Upper lobe of left lung (tissue), 4 donors: ENCODE data around the gene MPHOSPH8.

Source experiments
- POLR2AphosphoS5 ChIP-seq, 2 donors: sonication (generic); formaldehyde crosslinking; IDR thresholded peaks; one replicate each; pipeline ENCODE4 v1.5.1; 2017; ENCODE audit warnings: antibody characterized with exemption in 2 of 2
- TF ChIP-seq, protein P1 (sequence below), 6 experiments: fragments of 450-650 bp in 4 of 6; fragments of 200-600 bp in 2 of 6; sonication (generic) in 2 of 6; IDR thresholded peaks; one replicate each; pipeline ENCODE4 v1.5.1; 2016 to 2019; ENCODE audit warnings: antibody characterized with exemption in 6 of 6

DNA sequence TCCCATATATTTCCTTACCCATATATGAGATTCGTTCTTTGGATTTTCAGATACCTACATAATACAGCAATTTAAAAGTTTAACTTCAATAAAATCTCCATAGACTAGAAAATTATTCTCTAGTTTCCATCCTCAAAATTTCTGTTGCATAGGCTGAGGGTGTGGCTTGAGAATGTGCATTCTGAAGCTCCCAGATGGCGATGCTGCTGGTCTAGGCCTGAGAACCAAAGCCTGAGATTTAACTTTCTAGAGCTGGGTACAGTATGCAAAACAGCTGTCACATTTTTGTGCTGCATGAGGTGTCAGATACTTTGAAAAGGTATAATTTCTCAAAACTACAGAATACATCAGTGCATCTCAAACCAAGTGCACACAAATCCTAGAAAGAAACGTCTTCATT, 42.7 kb downstream of the MPHOSPH8 start:
- no peak for TF ChIP-seq POLR2AphosphoS5 (IDR thresholded peaks at IDR 0.05)
- TF ChIP-seq, protein P1, sequence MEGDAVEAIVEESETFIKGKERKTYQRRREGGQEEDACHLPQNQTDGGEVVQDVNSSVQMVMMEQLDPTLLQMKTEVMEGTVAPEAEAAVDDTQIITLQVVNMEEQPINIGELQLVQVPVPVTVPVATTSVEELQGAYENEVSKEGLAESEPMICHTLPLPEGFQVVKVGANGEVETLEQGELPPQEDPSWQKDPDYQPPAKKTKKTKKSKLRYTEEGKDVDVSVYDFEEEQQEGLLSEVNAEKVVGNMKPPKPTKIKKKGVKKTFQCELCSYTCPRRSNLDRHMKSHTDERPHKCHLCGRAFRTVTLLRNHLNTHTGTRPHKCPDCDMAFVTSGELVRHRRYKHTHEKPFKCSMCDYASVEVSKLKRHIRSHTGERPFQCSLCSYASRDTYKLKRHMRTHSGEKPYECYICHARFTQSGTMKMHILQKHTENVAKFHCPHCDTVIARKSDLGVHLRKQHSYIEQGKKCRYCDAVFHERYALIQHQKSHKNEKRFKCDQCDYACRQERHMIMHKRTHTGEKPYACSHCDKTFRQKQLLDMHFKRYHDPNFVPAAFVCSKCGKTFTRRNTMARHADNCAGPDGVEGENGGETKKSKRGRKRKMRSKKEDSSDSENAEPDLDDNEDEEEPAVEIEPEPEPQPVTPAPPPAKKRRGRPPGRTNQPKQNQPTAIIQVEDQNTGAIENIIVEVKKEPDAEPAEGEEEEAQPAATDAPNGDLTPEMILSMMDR (IDR thresholded peaks at IDR 0.05), result no peak
